PC-9 (cell line): ENCODE results near the gene EPHB2. TPM values are rescaled to one million over a fixed set of nuclear protein-coding genes. Genes with fewer than 3 reads are reported as not detected.

ENCODE experiments used
- BruUV-seq: library from RNA; stranded (reverse); fragments of 400-500 nt; replicated peaks from 2 replicates; lab custom pipeline; 2021; lab: Mats Ljungman, UMichigan
- CTCF ChIA-PET: fragments of 300-600 bp; sonication (Branson Sonifier 250); formaldehyde crosslinking; loops from one replicate; lab custom pipeline; 2022; ENCODE audit warnings: antibody characterized with exemption; lab: Charles Lee
- POLR2A ChIA-PET: fragments of 300-600 bp; sonication (Branson Sonifier 250); formaldehyde crosslinking; loops from one replicate; lab custom pipeline; 2022; ENCODE audit warnings: antibody characterized with exemption; ENCODE audit not compliant: unreplicated experiment; lab: Charles Lee
- DNase-seq, 2 experiments: peaks; one replicate each; pipeline versions ENCODE4 v3.0.0 to v3.0.0-alpha.2; 2015 to 2022; ENCODE audit warnings: mixed read lengths in 1 of 2
- H2AFZ ChIP-seq: fragments of 200-600 bp; sonication (generic); 2 replicates; pipeline ENCODE4 v1.8.1; 2017; ENCODE audit warnings: antibody characterized with exemption
- H3F3A ChIP-seq: fragments of 200-600 bp; sonication (generic); 2 replicates; pipeline ENCODE4 v1.8.1; 2017; ENCODE audit warnings: antibody characterized with exemption, mild to moderate bottlenecking, low read depth; ENCODE audit not compliant: insufficient read depth
- H3K27ac ChIP-seq: fragments of 200-600 bp; sonication (generic); 2 replicates; pipeline ENCODE4 v1.6.1; 2016; ENCODE audit warnings: mixed run types
- H3K27me3 ChIP-seq: fragments of 200-600 bp; sonication (generic); 2 replicates; pipeline ENCODE4 v1.6.1; 2016; ENCODE audit warnings: low read depth, mixed run types; ENCODE audit not compliant: insufficient read depth
- H3K36me3 ChIP-seq: fragments of 200-600 bp; sonication (generic); 2 replicates; pipeline ENCODE4 v1.6.1; 2016; ENCODE audit warnings: low read depth, mixed run types
- H3K4me1 ChIP-seq: fragments of 200-600 bp; sonication (generic); replicated peaks from 2 replicates; pipeline ENCODE4 v1.6.1; 2016; ENCODE audit warnings: mixed run types; ENCODE audit not compliant: insufficient read depth
- H3K4me2 ChIP-seq: fragments of 200-600 bp; sonication (generic); 2 replicates; pipeline ENCODE4 v1.6.1; 2017; ENCODE audit warnings: mixed run types
- H3K4me3 ChIP-seq: fragments of 200-600 bp; sonication (generic); 2 replicates; pipeline ENCODE4 v1.6.1; 2016; ENCODE audit warnings: mixed run types
- H3K79me2 ChIP-seq: fragments of 200-600 bp; sonication (generic); 2 replicates; pipeline ENCODE4 v1.6.1; 2017; ENCODE audit warnings: low read depth, mixed run types
- H3K9me2 ChIP-seq: fragments of 200-600 bp; sonication (generic); 2 replicates; pipeline ENCODE4 v1.8.1; 2017; ENCODE audit warnings: mild to moderate bottlenecking; ENCODE audit not compliant: insufficient read depth
- H3K9me3 ChIP-seq: fragments of 200-600 bp; sonication (generic); 2 replicates; pipeline ENCODE4 v1.8.1; 2016; ENCODE audit warnings: low read depth; ENCODE audit not compliant: insufficient read depth
- H4K20me1 ChIP-seq: fragments of 200-600 bp; sonication (generic); 2 replicates; pipeline ENCODE4 v1.8.1; 2017; ENCODE audit not compliant: insufficient read depth
- EZH2 ChIP-seq: fragments of 200-600 bp; sonication (generic); IDR thresholded peaks from 2 replicates; pipeline ENCODE4 v1.8.0; 2017; ENCODE audit warnings: antibody characterized with exemption, low read depth
- intact Hi-C: fragments of 100-400 bp; cut with micrococcal nuclease; formaldehyde crosslinking; loops from one replicate; pipeline ENCODE4 v1.10.0; 2022; ENCODE audit not compliant: unreplicated experiment
- total RNA-seq: library from RNA; stranded (reverse); gene quantifications from 2 replicates; pipeline ENCODE4 v1.2.3, GENCODE V29; 2021
- TF ChIP-seq, protein P1 (sequence below): fragments of 200-600 bp; sonication (generic); conservative IDR thresholded peaks from 2 replicates; pipeline ENCODE4 v1.6.1; 2017; ENCODE audit warnings: mixed run types, antibody characterized with exemption, mild to moderate bottlenecking, moderate library complexity

The EPHB2 gene
- total RNA-seq, 1 experiment from 2014 or later, result 26.7 TPM

DNA sequence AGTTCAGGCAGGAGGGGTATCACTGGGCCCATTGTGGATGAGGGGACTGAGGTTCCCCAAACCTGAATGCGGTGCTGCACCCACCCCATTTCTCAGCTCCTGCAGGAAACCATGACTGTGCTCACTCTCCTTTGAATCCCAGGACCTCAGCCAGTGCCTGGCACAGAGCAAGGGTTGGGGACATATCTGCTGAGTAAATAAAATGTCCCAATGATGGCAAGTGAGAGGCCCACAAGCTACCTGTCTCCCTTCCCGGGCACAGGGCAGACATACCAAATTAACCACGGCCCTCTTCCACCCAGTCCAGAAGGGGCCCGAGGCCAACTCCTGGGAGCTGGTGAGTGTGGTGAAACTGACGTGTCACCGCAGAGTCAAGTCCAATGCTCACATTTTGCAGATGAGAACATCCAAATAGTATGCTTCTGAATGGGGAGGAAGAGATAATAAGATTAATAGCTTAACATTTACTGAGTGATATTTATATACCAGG lies 97.6 kb downstream of the EPHB2 start:
- Histone ChIP-seq H3K79me2 (no peaks in the 10 kb centered on the region), H3K4me1 (peaks cover 16% of the 10 kb centered on the region), H3K9me2 (no peaks in the 10 kb centered on the region), H3K27ac (no peak overlapping the region), H4K20me1 (no peaks in the 10 kb centered on the region), H3K4me2 (no peak overlapping the region), H3K27me3 (no peaks in the 10 kb centered on the region), H2AFZ (no peak overlapping the region), H3K9me3 (no peaks in the 10 kb centered on the region), H3F3A (no peaks in the 10 kb centered on the region), H3K36me3 (no peaks in the 10 kb centered on the region), H3K4me3 (no peak overlapping the region)
- ChIA-PET CTCF (no interaction called here), POLR2A (no interaction called here)
- peak in 1 of 2 experiments; percentile 29 for DNase-seq
- no TSS peak for BruUV-seq
- intact Hi-C loops, result no loop called here
- TF ChIP-seq EZH2, result no peak
- TF ChIP-seq, protein P1, sequence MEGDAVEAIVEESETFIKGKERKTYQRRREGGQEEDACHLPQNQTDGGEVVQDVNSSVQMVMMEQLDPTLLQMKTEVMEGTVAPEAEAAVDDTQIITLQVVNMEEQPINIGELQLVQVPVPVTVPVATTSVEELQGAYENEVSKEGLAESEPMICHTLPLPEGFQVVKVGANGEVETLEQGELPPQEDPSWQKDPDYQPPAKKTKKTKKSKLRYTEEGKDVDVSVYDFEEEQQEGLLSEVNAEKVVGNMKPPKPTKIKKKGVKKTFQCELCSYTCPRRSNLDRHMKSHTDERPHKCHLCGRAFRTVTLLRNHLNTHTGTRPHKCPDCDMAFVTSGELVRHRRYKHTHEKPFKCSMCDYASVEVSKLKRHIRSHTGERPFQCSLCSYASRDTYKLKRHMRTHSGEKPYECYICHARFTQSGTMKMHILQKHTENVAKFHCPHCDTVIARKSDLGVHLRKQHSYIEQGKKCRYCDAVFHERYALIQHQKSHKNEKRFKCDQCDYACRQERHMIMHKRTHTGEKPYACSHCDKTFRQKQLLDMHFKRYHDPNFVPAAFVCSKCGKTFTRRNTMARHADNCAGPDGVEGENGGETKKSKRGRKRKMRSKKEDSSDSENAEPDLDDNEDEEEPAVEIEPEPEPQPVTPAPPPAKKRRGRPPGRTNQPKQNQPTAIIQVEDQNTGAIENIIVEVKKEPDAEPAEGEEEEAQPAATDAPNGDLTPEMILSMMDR, result no peak

GRCh38 chr1:22808676-22809483 lies 98.2 kb downstream of the EPHB2 start:
- POLR2A ChIA-PET, result no interaction called here
- intact Hi-C loops, result no loop called here
- no peak for DNase-seq
- no peak overlapping the region for H3K27ac ChIP-seq
- no TSS peak for BruUV-seq
- H3F3A ChIP-seq, result no peaks in the 10 kb centered on the region
- no peak overlapping the region for H3K4me2 ChIP-seq
- no peak overlapping the region for H3K4me3 ChIP-seq
- H3K79me2 ChIP-seq, result no peaks in the 10 kb centered on the region
- H3K4me1 ChIP-seq, result peaks cover 22% of the 10 kb centered on the region
- no peaks in the 10 kb centered on the region for H4K20me1 ChIP-seq
- TF ChIP-seq, protein P1, result no peak
- TF ChIP-seq EZH2, result no peak
- no peaks in the 10 kb centered on the region for H3K9me3 ChIP-seq
- CTCF ChIA-PET, result interaction anchor here (0.6 kb wide), 1 partner anchor 18 kb away, joined by 3 read pairs; no protein-coding TSS in a partner anchor
- H3K27me3 ChIP-seq, result no peaks in the 10 kb centered on the region
- no peaks in the 10 kb centered on the region for H3K9me2 ChIP-seq
- no peak overlapping the region for H2AFZ ChIP-seq
- no peaks in the 10 kb centered on the region for H3K36me3 ChIP-seq

- BruUV-seq, result no TSS peak
- no peaks in the 10 kb centered on the region for H4K20me1 ChIP-seq
- POLR2A ChIA-PET, result no interaction called here
- no peaks in the 10 kb centered on the region for H3K36me3 ChIP-seq
- no peaks in the 10 kb centered on the region for H3K9me2 ChIP-seq
- H3K4me1 ChIP-seq, result peaks cover 18% of the 10 kb centered on the region
- no peaks in the 10 kb centered on the region for H3K9me3 ChIP-seq
- no peaks in the 10 kb centered on the region for H3K79me2 ChIP-seq
- no peak overlapping the region for H3K4me3 ChIP-seq
- H3K4me2 ChIP-seq, result no peak overlapping the region
- no peaks in the 10 kb centered on the region for H3F3A ChIP-seq
- H2AFZ ChIP-seq, result no peak overlapping the region
- no peaks in the 10 kb centered on the region for H3K27me3 ChIP-seq
- no peak overlapping the region for H3K27ac ChIP-seq
- CTCF ChIA-PET, result no interaction called here
- no peak for DNase-seq
- no peak for TF ChIP-seq EZH2
- TF ChIP-seq, protein P1, result no peak
- intact Hi-C loops, result no loop called here
These were observed 99.1 kb downstream of the EPHB2 start for GRCh38 chr1:22809783-22810182.
